HK-2 (cell line): Measurements from ENCODE around the gene KIF24.
"Not testable (repeated sequence)": the region's sequence is repeated elsewhere in the genome, so short reads cannot be mapped to it uniquely, and the experiment has no call there.

Experiments used
- DNase-seq: peaks from one replicate; pipeline ENCODE4 v3.0.0-alpha.2; 2018; ENCODE audit not compliant: unreplicated experiment

KIF24 gene

GRCh38 chr9:34366365-34366764 lies 37.3 kb upstream of the KIF24 start:
- DNase-seq = no peak

- DNase-seq = no peak
Observed at GRCh38 chr9:34365282-34365681, 36.2 kb upstream of the KIF24 start.

- no peak for DNase-seq
Observed at GRCh38 chr9:34363619-34364351, 34.7 kb upstream of the KIF24 start.

GRCh38 chr9:34362614-34363214 lies 33.6 kb upstream of the KIF24 start:
- DNase-seq = no peak

- not testable (repeated sequence) for DNase-seq
Observed at GRCh38 chr9:34352957-34353356, 23.9 kb upstream of the KIF24 start.

- not testable (repeated sequence) for DNase-seq
Observed at GRCh38 chr9:34352122-34352652, 23.1 kb upstream of the KIF24 start.

GRCh38 chr9:34349324-34349723 lies 20.3 kb upstream of the KIF24 start:
- DNase-seq = no peak

- no peak for DNase-seq
Observed at GRCh38 chr9:34347800-34348158, 18.7 kb upstream of the KIF24 start.

GRCh38 chr9:34346873-34347799 lies 18.1 kb upstream of the KIF24 start:
- DNase-seq = no peak

GRCh38 chr9:34343605-34344004 lies 14.5 kb upstream of the KIF24 start:
- no peak for DNase-seq

GRCh38 chr9:34343090-34343489 lies 14.0 kb upstream of the KIF24 start:
- DNase-seq = no peak

- no peak for DNase-seq
Observed at GRCh38 chr9:34341659-34342295, 12.7 kb upstream of the KIF24 start.

GRCh38 chr9:34338665-34339385 lies 9.8 kb upstream of the KIF24 start:
- no peak for DNase-seq

- DNase-seq = not testable (repeated sequence)
Observed at GRCh38 chr9:34338079-34338478, 9.0 kb upstream of the KIF24 start.

- no peak for DNase-seq
Observed at GRCh38 chr9:34337403-34337802, 8.3 kb upstream of the KIF24 start.

- DNase-seq = no peak
Observed at GRCh38 chr9:34335376-34335775, 6.3 kb upstream of the KIF24 start.

GRCh38 chr9:34334916-34335315 lies 5.8 kb upstream of the KIF24 start:
- DNase-seq = no peak

GRCh38 chr9:34334337-34334824 lies 5.3 kb upstream of the KIF24 start:
- DNase-seq = no peak

- no peak for DNase-seq
Observed at GRCh38 chr9:34333836-34334235, 4.8 kb upstream of the KIF24 start.

GRCh38 chr9:34332076-34332964 lies 3.3 kb upstream of the KIF24 start:
- no peak for DNase-seq
